Measurements from ENCODE around the gene CYP2C9. TPM values are rescaled to one million over a fixed set of nuclear protein-coding genes. Genes with fewer than 3 reads are reported as not detected.

CYP2C9 gene
- total RNA-seq, 2 experiments from 2014 or later, result not detected

DNA sequence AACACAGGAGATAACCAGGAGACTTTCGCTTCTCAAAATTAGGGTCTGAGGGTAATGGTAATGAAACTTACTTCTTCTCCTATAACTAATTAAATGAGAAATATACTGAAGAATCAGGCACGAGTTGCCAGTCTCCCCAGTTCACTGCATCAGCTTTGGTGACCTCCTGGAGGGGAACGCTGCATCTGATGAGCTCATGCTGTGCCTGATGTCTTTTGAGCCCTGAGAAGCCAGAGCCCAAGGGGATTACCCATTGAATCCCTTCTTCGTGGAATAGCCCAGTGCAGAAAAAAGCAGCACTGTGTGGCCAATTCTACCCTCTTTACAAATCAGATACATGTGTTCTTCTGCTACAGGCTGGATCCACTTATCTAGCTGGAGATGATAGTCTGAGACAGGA, 45.1 kb downstream of the CYP2C9 start:
- peaks cover 5% of the 10 kb centered on the region for H3K9me3 Mint-ChIP-seq
- H3K4me1 Mint-ChIP-seq (ENCODE audit: low read depth), result no peaks in the 10 kb centered on the region
- peaks cover 0 to 5% of the 10 kb centered on the region in 2 experiments for H3K9me3 ChIP-seq (ENCODE audit: control insufficient read depth in 1 of 2, insufficient read depth in 1 of 2, low read length in 2 of 2)
- TF ChIP-seq, protein P1, sequence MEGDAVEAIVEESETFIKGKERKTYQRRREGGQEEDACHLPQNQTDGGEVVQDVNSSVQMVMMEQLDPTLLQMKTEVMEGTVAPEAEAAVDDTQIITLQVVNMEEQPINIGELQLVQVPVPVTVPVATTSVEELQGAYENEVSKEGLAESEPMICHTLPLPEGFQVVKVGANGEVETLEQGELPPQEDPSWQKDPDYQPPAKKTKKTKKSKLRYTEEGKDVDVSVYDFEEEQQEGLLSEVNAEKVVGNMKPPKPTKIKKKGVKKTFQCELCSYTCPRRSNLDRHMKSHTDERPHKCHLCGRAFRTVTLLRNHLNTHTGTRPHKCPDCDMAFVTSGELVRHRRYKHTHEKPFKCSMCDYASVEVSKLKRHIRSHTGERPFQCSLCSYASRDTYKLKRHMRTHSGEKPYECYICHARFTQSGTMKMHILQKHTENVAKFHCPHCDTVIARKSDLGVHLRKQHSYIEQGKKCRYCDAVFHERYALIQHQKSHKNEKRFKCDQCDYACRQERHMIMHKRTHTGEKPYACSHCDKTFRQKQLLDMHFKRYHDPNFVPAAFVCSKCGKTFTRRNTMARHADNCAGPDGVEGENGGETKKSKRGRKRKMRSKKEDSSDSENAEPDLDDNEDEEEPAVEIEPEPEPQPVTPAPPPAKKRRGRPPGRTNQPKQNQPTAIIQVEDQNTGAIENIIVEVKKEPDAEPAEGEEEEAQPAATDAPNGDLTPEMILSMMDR (IDR thresholded peaks at IDR 0.05), result no peak
- intact Hi-C loops (cut with DNase I, micrococcal nuclease), result no loop called here
- no peaks in the 10 kb centered on the region for H3K36me3 Mint-ChIP-seq (ENCODE audit: low read depth)
- ChIA-PET POLR2A (no interaction called here), CTCF (no interaction called here)
- H3K36me3 ChIP-seq (ENCODE audit: insufficient read depth, low read length), result no peaks in the 10 kb centered on the region
- no peak overlapping the region for H3K4me3 Mint-ChIP-seq
- no peak for ATAC-seq (ENCODE audit: poor library complexity)
- H3K27ac ChIP-seq (ENCODE audit: low read depth in 1 of 2, low read length in 2 of 2), result no peak overlapping the region
- no peaks in the 10 kb centered on the region for H3K27me3 Mint-ChIP-seq
- no peak overlapping the region for H3K27ac Mint-ChIP-seq
- H3K4me1 ChIP-seq (ENCODE audit: insufficient read depth, low read length), result no peaks in the 10 kb centered on the region
- no peaks in the 10 kb centered on the region for H3K27me3 ChIP-seq (ENCODE audit: control insufficient read depth in 1 of 2, insufficient read depth in 2 of 2, low read length in 2 of 2)
- no peak overlapping the region for H3K4me3 ChIP-seq (ENCODE audit: low read length)
- no peak for DNase-seq

DNA sequence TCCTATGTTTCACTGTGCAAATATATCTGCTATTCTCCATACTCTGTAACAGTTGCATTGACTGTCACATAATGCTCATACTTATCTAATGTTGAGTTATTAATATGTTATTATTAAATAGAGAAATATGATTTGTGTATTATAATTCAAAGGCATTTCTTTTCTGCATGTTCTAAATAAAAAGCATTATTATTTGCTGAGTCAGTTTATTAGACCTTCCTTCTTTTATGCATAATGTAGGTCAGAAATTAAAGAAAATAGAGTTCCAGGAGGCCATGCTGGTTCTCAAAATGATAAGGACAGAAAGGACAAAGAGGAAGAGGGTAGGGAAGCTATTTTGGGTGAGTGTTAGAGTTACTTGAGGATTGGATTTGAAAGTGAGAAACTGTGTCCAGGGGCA, 50.7 kb downstream of the CYP2C9 start:
- no peaks in the 10 kb centered on the region for H3K4me1 ChIP-seq (ENCODE audit: insufficient read depth, low read length)
- Mint-ChIP-seq H3K9me3 (peaks cover 17% of the 10 kb centered on the region), H3K4me1 (ENCODE audit: low read depth) (no peaks in the 10 kb centered on the region), H3K27me3 (no peaks in the 10 kb centered on the region), H3K36me3 (ENCODE audit: low read depth) (no peaks in the 10 kb centered on the region), H3K27ac (no peak overlapping the region), H3K4me3 (no peak overlapping the region)
- TF ChIP-seq, protein P1 (IDR thresholded peaks at IDR 0.05), result no peak
- POLR2A ChIA-PET, result no interaction called here
- intact Hi-C loops (cut with DNase I, micrococcal nuclease), result no loop called here
- H3K9me3 ChIP-seq (ENCODE audit: control insufficient read depth in 1 of 2, insufficient read depth in 1 of 2, low read length in 2 of 2), result peaks cover 3 to 21% of the 10 kb centered on the region in 2 experiments
- no peak overlapping the region for H3K4me3 ChIP-seq (ENCODE audit: low read length)
- no peak for DNase-seq
- no peak for ATAC-seq (ENCODE audit: poor library complexity)
- no peaks in the 10 kb centered on the region for H3K36me3 ChIP-seq (ENCODE audit: insufficient read depth, low read length)
- no peak overlapping the region for H3K27ac ChIP-seq (ENCODE audit: low read depth in 1 of 2, low read length in 2 of 2)
- no peaks in the 10 kb centered on the region for H3K27me3 ChIP-seq (ENCODE audit: control insufficient read depth in 1 of 2, insufficient read depth in 2 of 2, low read length in 2 of 2)
- CTCF ChIA-PET, result no interaction called here

DNA sequence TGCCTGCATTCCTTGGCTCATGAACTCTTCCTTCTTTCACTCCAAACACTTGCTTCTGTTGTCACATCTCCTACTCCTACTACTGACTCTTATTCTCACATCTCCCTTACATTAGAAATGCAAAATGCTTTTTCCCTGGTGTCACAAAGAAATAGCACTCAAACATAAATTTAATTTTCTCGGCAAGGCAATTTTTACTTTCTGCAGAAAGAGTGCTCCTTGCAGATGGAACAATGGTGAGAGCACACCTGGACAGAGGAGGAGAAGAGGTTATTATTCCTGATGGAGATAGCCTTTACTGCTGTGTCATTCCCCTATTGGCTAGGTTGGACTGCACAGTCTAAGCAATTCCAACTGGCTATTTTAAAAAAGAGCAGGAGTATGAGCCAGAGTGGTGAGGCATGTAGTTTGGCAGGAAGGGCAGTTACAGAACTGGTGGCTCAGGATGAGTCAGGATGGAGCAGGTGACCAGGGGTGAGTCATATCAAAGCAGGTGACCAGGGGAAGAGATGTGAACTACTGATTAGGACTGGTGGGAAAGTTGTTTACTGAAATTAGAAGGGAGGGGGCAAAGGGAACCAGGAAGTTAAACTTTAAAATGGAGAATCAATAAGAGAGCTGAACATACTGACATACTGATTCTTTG, 52.9 kb downstream of the CYP2C9 start:
- ATAC-seq (ENCODE audit: poor library complexity), result no peak

More for the DNA sequence above, 52.9 kb downstream of the CYP2C9 start:
- ChIA-PET CTCF (no interaction called here), POLR2A (no interaction called here)
- peaks cover 17% of the 10 kb centered on the region for H3K9me3 Mint-ChIP-seq
- Histone ChIP-seq H3K4me1 (ENCODE audit: insufficient read depth, low read length) (no peaks in the 10 kb centered on the region), H3K9me3 (ENCODE audit: control insufficient read depth in 1 of 2, insufficient read depth in 1 of 2, low read length in 2 of 2) (peaks cover 3 to 17% of the 10 kb centered on the region in 2 experiments), H3K27me3 (ENCODE audit: control insufficient read depth in 1 of 2, insufficient read depth in 2 of 2, low read length in 2 of 2) (no peaks in the 10 kb centered on the region), H3K27ac (ENCODE audit: low read depth in 1 of 2, low read length in 2 of 2) (no peak overlapping the region), H3K4me3 (ENCODE audit: low read length) (no peak overlapping the region), H3K36me3 (ENCODE audit: insufficient read depth, low read length) (no peaks in the 10 kb centered on the region)
- TF ChIP-seq, protein P1 (IDR thresholded peaks at IDR 0.05), result no peak
- no peak for DNase-seq
- intact Hi-C loops (cut with DNase I, micrococcal nuclease), result no loop called here
- no peaks in the 10 kb centered on the region for H3K27me3 Mint-ChIP-seq
- H3K36me3 Mint-ChIP-seq (ENCODE audit: low read depth), result no peaks in the 10 kb centered on the region
- H3K4me3 Mint-ChIP-seq, result no peak overlapping the region
- H3K27ac Mint-ChIP-seq, result no peak overlapping the region
- H3K4me1 Mint-ChIP-seq (ENCODE audit: low read depth), result no peaks in the 10 kb centered on the region
